Activated naive CD8-positive, alpha-beta T cell treated with anti-CD3 and anti-CD28 coated beads for 36 hours (primary cell): ENCODE measurements around the gene TRIM24. TPM values are rescaled to one million over a fixed set of nuclear protein-coding genes. Genes with fewer than 3 reads are reported as not detected.
"Not testable (repeated sequence)": the region's sequence is repeated elsewhere in the genome, so short reads cannot be mapped to it uniquely, and the experiment has no call there.

ENCODE experiments used
- DNase-seq: peaks from one replicate; pipeline ENCODE4 v3.0.0; 2021
- H3K27ac Mint-ChIP-seq: one replicate; pipeline ENCODE4 v1.8.0; 2022; ENCODE audit warnings: mild to moderate bottlenecking, moderate library complexity, mixed read lengths
- H3K27me3 Mint-ChIP-seq: one replicate; pipeline ENCODE4 v1.8.0; 2022; ENCODE audit warnings: mild to moderate bottlenecking, mixed read lengths
- H3K36me3 Mint-ChIP-seq: one replicate; pipeline ENCODE4 v1.8.0; 2021; ENCODE audit warnings: mild to moderate bottlenecking, mixed read lengths
- H3K4me1 Mint-ChIP-seq: one replicate; pipeline ENCODE4 v1.8.0; 2021; ENCODE audit warnings: mixed read lengths
- H3K4me3 Mint-ChIP-seq: one replicate; pipeline ENCODE4 v1.8.0; 2022; ENCODE audit warnings: mild to moderate bottlenecking, moderate library complexity, mixed read lengths
- H3K9me3 Mint-ChIP-seq: one replicate; pipeline ENCODE4 v1.8.0; 2022; ENCODE audit warnings: mixed read lengths
- total RNA-seq, 2 experiments: library from RNA; stranded (reverse); gene quantifications; one replicate each; pipeline ENCODE4 v1.2.3, GENCODE V29; 2021

TRIM24 gene
- total RNA-seq, 2 experiments from 2014 or later = 15.5 to 17.9 TPM

GRCh38 chr7:138525757-138526156 is 65.7 kb downstream of the TRIM24 start:
- Mint-ChIP-seq H3K4me3 (no peak overlapping the region), H3K36me3 (peaks cover 74% of the 10 kb centered on the region), H3K4me1 (no peaks in the 10 kb centered on the region), H3K27ac (no peak overlapping the region), H3K9me3 (peaks cover 39% of the 10 kb centered on the region), H3K27me3 (no peaks in the 10 kb centered on the region)
- no peak for DNase-seq

- no peak overlapping the region for H3K4me3 Mint-ChIP-seq
- DNase-seq = no peak
- H3K27me3 Mint-ChIP-seq = no peaks in the 10 kb centered on the region
- no peak overlapping the region for H3K27ac Mint-ChIP-seq
- peaks cover 75% of the 10 kb centered on the region for H3K36me3 Mint-ChIP-seq
- H3K4me1 Mint-ChIP-seq = peaks cover 2% of the 10 kb centered on the region
- peaks cover 42% of the 10 kb centered on the region for H3K9me3 Mint-ChIP-seq
Observed at GRCh38 chr7:138527746-138528223, 67.7 kb downstream of the TRIM24 start.

GRCh38 chr7:138536833-138537232 is 76.8 kb downstream of the TRIM24 start:
- not testable (repeated sequence) for H3K4me1 Mint-ChIP-seq, DNase-seq, H3K4me3 Mint-ChIP-seq, H3K27ac Mint-ChIP-seq, H3K27me3 Mint-ChIP-seq
- H3K9me3 Mint-ChIP-seq = peaks cover 12% of the 10 kb centered on the region
- H3K36me3 Mint-ChIP-seq = peaks cover 77% of the 10 kb centered on the region

GRCh38 chr7:138538518-138538917 is 78.5 kb downstream of the TRIM24 start:
- Mint-ChIP-seq H3K27me3 (no peaks in the 10 kb centered on the region), H3K27ac (no peak overlapping the region), H3K9me3 (peaks cover 6% of the 10 kb centered on the region), H3K4me1 (peaks cover 5% of the 10 kb centered on the region), H3K36me3 (peaks cover 73% of the 10 kb centered on the region), H3K4me3 (no peak overlapping the region)
- DNase-seq = no peak

GRCh38 chr7:138538997-138539644 is 79.1 kb downstream of the TRIM24 start:
- no peak for DNase-seq
- no peak overlapping the region for H3K4me3 Mint-ChIP-seq
- no peaks in the 10 kb centered on the region for H3K27me3 Mint-ChIP-seq
- H3K36me3 Mint-ChIP-seq = peaks cover 73% of the 10 kb centered on the region
- H3K9me3 Mint-ChIP-seq = peaks cover 4% of the 10 kb centered on the region
- no peak overlapping the region for H3K27ac Mint-ChIP-seq
- H3K4me1 Mint-ChIP-seq = peaks cover 5% of the 10 kb centered on the region

- H3K4me1 Mint-ChIP-seq = peaks cover 5% of the 10 kb centered on the region
Observed at GRCh38 chr7:138542183-138542582, 82.1 kb downstream of the TRIM24 start.

GRCh38 chr7:138543739-138544138 is 83.7 kb downstream of the TRIM24 start:
- H3K27ac Mint-ChIP-seq = no peak overlapping the region
- H3K9me3 Mint-ChIP-seq = peaks cover 3% of the 10 kb centered on the region
- H3K4me3 Mint-ChIP-seq = no peak overlapping the region
- no peaks in the 10 kb centered on the region for H3K27me3 Mint-ChIP-seq
- peaks cover 73% of the 10 kb centered on the region for H3K36me3 Mint-ChIP-seq
- no peak for DNase-seq
- peaks cover 5% of the 10 kb centered on the region for H3K4me1 Mint-ChIP-seq

More at GRCh38 chr7:138542183-138542582, 82.1 kb downstream of the TRIM24 start:
- H3K36me3 Mint-ChIP-seq = peaks cover 72% of the 10 kb centered on the region
- DNase-seq = no peak
- H3K4me3 Mint-ChIP-seq = no peak overlapping the region
- H3K9me3 Mint-ChIP-seq = peaks cover 3% of the 10 kb centered on the region
- H3K27me3 Mint-ChIP-seq = no peaks in the 10 kb centered on the region
- H3K27ac Mint-ChIP-seq = peak overlapping the region; percentile 5

GRCh38 chr7:138545123-138545522 is 85.1 kb downstream of the TRIM24 start:
- DNase-seq = no peak
- H3K27me3 Mint-ChIP-seq = no peaks in the 10 kb centered on the region
- peaks cover 7% of the 10 kb centered on the region for H3K4me1 Mint-ChIP-seq
- no peak overlapping the region for H3K4me3 Mint-ChIP-seq
- H3K9me3 Mint-ChIP-seq = peaks cover 4% of the 10 kb centered on the region
- no peak overlapping the region for H3K27ac Mint-ChIP-seq
- peaks cover 75% of the 10 kb centered on the region for H3K36me3 Mint-ChIP-seq

- Mint-ChIP-seq H3K9me3 (peaks cover 6% of the 10 kb centered on the region), H3K27me3 (no peaks in the 10 kb centered on the region), H3K4me1 (peaks cover 7% of the 10 kb centered on the region), H3K27ac (no peak overlapping the region), H3K4me3 (no peak overlapping the region), H3K36me3 (peaks cover 75% of the 10 kb centered on the region)
- no peak for DNase-seq
Observed at GRCh38 chr7:138546064-138546619, 86.1 kb downstream of the TRIM24 start.

GRCh38 chr7:138546829-138547228 is 86.8 kb downstream of the TRIM24 start:
- Mint-ChIP-seq H3K4me3 (no peak overlapping the region), H3K27ac (no peak overlapping the region), H3K36me3 (peaks cover 71% of the 10 kb centered on the region), H3K4me1 (peaks cover 6% of the 10 kb centered on the region), H3K9me3 (peaks cover 6% of the 10 kb centered on the region), H3K27me3 (no peaks in the 10 kb centered on the region)
- DNase-seq = no peak

- Mint-ChIP-seq H3K27ac (no peak overlapping the region), H3K36me3 (peaks cover 79% of the 10 kb centered on the region), H3K4me3 (no peak overlapping the region), H3K27me3 (no peaks in the 10 kb centered on the region), H3K4me1 (peaks cover 2% of the 10 kb centered on the region), H3K9me3 (peaks cover 18% of the 10 kb centered on the region)
- no peak for DNase-seq
Observed at GRCh38 chr7:138549082-138549481, 89.0 kb downstream of the TRIM24 start.

- Mint-ChIP-seq H3K4me1 (peaks cover 2% of the 10 kb centered on the region), H3K27me3 (no peaks in the 10 kb centered on the region), H3K9me3 (peaks cover 18% of the 10 kb centered on the region), H3K4me3 (no peak overlapping the region), H3K36me3 (peaks cover 78% of the 10 kb centered on the region), H3K27ac (no peak overlapping the region)
- no peak for DNase-seq
Observed at GRCh38 chr7:138550337-138550736, 90.3 kb downstream of the TRIM24 start.

GRCh38 chr7:138551102-138551501 is 91.0 kb downstream of the TRIM24 start:
- Mint-ChIP-seq H3K27me3 (no peaks in the 10 kb centered on the region), H3K4me1 (peaks cover 2% of the 10 kb centered on the region), H3K27ac (no peak overlapping the region), H3K36me3 (peaks cover 76% of the 10 kb centered on the region), H3K9me3 (peaks cover 18% of the 10 kb centered on the region), H3K4me3 (no peak overlapping the region)
- no peak for DNase-seq

- peaks cover 86% of the 10 kb centered on the region for H3K36me3 Mint-ChIP-seq
- H3K4me1 Mint-ChIP-seq = peaks cover 2% of the 10 kb centered on the region
- no peak overlapping the region for H3K27ac Mint-ChIP-seq
- no peaks in the 10 kb centered on the region for H3K27me3 Mint-ChIP-seq
- H3K4me3 Mint-ChIP-seq = no peak overlapping the region
- H3K9me3 Mint-ChIP-seq = peaks cover 36% of the 10 kb centered on the region
- DNase-seq = no peak
Observed at GRCh38 chr7:138553805-138554204, 93.7 kb downstream of the TRIM24 start.

- DNase-seq = no peak
Observed at GRCh38 chr7:138554674-138555073, 94.6 kb downstream of the TRIM24 start.

GRCh38 chr7:138555684-138556083 is 95.6 kb downstream of the TRIM24 start:
- peaks cover 37% of the 10 kb centered on the region for H3K9me3 Mint-ChIP-seq
- peaks cover 89% of the 10 kb centered on the region for H3K36me3 Mint-ChIP-seq
- no peak overlapping the region for H3K4me3 Mint-ChIP-seq
- H3K27ac Mint-ChIP-seq = no peak overlapping the region
- no peaks in the 10 kb centered on the region for H3K4me1 Mint-ChIP-seq
- no peaks in the 10 kb centered on the region for H3K27me3 Mint-ChIP-seq
- DNase-seq = no peak

More at GRCh38 chr7:138554674-138555073, 94.6 kb downstream of the TRIM24 start:
- H3K27me3 Mint-ChIP-seq = no peaks in the 10 kb centered on the region
- peaks cover 2% of the 10 kb centered on the region for H3K4me1 Mint-ChIP-seq
- peaks cover 38% of the 10 kb centered on the region for H3K9me3 Mint-ChIP-seq
- peaks cover 87% of the 10 kb centered on the region for H3K36me3 Mint-ChIP-seq
- no peak overlapping the region for H3K4me3 Mint-ChIP-seq
- no peak overlapping the region for H3K27ac Mint-ChIP-seq
